Dedifferentiated amniotic fluid mesenchymal stem cell (primary cell): ENCODE results near the gene CSPG4.
"Not testable (repeated sequence)": the region's sequence is repeated elsewhere in the genome, so short reads cannot be mapped to it uniquely, and the experiment has no call there.

Experiments used
- DNase-seq: peaks from one replicate; pipeline ENCODE4 v3.0.0-alpha.2; 2016; ENCODE audit errors: extremely low spot score

Gene CSPG4

GRCh38 chr15:75648156-75649000 is 64.3 kb downstream of the CSPG4 start:
- DNase-seq = no peak

DNA sequence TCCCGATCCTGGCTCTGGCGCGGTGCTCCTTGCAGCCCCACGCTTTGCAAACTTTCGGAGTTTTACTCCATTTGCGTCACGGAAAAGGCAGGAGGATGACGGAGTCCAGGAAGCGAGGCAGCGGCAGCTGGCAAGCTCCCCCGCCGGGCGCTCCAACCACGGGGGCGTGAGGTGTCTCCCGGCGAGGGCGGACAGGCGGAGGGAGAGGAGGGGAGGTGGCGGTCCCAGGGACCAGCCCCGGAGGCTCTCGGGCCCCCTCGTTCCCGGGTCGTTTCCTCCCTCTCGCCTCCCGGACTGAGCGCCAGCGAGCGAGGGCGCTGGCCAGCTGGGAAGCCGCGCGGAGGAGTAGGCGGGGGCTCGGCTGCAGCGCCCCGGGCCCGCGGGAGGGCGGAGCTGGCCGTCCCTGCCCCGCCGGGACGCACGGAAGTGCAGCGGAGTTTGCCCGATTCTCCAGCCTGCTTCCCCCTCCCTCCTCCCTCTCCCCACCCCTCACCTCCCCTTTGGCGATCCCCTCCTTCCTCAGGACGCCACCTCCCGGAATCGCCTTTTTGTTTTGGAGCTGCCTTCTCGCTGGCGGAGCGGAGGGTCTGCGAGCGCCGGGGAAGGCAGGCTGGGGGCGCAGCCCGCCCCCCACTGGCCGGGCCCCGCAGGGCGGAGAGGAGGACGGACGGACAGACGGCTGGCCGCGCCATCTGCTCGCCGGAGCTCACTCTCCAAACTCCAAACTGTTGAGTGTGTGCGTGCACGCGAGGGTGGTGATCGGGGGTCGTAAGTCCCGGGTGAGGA is 65.1 kb downstream of the CSPG4 start, which contains the start of gene SNX33:
Gene SNX33 (plus strand): TSS at position 543 of the 786 bp plus-strand sequence. CDS start 1,191 bp downstream, outside the sequence.
- peak; percentile 69 for DNase-seq

- DNase-seq = no peak
Observed at GRCh38 chr15:75646944-75647364, 65.7 kb downstream of the CSPG4 start.

- DNase-seq = no peak
Observed at GRCh38 chr15:75646112-75646943, 66.3 kb downstream of the CSPG4 start.

DNA sequence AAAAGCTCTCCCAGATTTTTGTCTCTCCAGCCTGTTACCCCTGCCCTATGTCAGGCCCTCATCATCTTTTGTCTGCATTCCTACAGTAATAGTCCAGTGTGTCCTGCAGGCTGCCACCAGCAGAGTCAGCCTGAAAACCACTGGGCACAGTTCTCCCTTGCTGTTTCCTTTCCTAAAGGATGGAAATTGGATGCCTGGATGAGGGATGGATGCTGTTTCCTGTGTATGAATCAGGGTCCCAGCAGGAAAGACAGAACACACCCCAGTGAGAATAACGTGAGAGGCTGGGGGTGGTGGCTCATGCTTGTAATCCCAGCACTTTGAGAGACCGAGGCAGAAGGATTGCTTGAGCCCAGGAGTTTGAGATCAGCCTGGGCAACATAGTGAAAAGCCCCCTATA is 68.3 kb downstream of the CSPG4 start:
- no peak for DNase-seq

GRCh38 chr15:75641603-75642002 is 71.0 kb downstream of the CSPG4 start:
- no peak for DNase-seq

GRCh38 chr15:75641179-75641503 is 71.5 kb downstream of the CSPG4 start:
- no peak for DNase-seq

GRCh38 chr15:75640483-75641178 is 72.0 kb downstream of the CSPG4 start:
- no peak for DNase-seq

DNA sequence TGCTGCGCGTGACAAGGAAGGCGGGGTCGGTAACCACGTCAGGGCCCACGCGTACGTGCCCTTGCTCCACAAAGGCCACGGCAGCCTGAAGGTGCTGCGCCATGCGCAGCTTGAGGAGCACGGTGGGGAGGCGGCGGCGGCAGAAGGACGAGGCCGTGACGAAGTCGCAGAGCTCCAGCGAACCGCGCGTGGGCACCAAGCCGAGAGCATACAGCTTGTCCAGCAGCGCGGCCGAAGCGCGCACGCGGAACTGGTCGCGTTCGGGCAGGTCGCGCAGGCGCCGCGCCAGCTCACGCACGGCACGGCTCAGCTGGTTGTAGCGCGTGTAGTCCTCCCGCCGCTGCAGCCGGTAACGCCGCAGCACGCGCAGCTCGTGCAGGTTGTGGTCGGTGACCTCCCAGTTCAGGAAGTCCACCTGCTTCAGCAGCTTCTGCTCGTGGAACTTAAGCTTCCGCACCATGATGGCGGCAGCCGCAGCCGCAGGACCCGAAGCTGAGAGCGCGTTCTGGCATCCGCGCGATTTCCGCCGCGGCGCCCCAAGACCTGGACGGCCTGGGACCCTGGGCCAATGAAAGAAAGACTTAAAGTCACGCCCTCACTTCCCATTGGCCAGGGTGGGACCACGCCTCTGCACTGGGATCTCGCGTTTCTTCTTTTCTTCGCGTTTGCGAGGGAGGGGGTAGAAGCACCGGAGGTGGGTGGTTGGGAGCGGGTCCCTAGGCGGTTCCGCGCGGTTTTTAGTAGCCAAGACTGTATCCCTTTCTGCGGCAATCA is 72.8 kb downstream of the CSPG4 start, which contains the start of gene IMP3:
Gene IMP3 (minus strand): TSS at position 516 of the 774 bp plus-strand sequence. CDS start 56 bp downstream, at position 460.
- peak; percentile 98 for DNase-seq

GRCh38 chr15:75639191-75639708 is 73.4 kb downstream of the CSPG4 start:
- no peak for DNase-seq

GRCh38 chr15:75637245-75638009 is 75.2 kb downstream of the CSPG4 start:
- DNase-seq = no peak

- no peak for DNase-seq
Observed at GRCh38 chr15:75636026-75636425, 76.6 kb downstream of the CSPG4 start.

DNA sequence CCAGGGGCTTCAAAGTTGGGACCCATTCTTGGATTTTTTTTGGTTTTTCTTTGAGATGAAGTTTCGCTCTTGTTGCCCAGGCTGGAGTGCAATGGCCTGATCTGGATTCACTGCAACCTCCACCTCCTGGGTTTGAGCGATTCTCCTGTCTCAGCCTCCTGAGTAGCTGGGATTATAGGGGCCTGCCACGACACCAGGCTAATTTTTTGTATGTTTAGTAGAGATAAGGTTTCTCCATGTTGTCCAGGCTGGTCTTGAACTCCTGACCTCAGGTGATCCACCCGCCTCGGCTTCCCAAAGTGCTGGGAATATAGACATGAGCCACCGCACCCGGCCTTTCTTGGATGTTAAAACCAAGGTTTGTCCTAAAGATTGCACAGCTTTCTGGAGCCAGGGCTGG is 78.7 kb downstream of the CSPG4 start:
- not testable (repeated sequence) for DNase-seq

DNA sequence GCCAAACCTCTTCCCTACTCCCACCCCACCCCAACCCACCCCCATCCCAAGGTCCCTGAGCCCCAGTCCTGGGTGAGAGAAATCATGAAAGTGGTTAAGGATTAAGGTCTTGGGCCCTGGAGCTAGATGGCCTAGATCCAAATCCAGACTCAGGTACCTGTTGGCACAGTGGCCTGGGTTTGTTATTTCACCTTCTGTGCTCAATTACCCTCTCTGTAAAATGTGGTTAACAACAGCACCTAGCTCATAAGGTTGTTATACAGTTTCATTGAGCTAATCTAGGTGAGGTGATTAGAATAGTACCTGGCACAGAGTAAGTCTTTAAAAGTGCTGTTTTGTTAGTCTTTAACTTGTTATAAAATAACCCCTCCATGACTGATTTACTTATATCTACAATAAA is 80.7 kb downstream of the CSPG4 start:
- DNase-seq = no peak

DNA sequence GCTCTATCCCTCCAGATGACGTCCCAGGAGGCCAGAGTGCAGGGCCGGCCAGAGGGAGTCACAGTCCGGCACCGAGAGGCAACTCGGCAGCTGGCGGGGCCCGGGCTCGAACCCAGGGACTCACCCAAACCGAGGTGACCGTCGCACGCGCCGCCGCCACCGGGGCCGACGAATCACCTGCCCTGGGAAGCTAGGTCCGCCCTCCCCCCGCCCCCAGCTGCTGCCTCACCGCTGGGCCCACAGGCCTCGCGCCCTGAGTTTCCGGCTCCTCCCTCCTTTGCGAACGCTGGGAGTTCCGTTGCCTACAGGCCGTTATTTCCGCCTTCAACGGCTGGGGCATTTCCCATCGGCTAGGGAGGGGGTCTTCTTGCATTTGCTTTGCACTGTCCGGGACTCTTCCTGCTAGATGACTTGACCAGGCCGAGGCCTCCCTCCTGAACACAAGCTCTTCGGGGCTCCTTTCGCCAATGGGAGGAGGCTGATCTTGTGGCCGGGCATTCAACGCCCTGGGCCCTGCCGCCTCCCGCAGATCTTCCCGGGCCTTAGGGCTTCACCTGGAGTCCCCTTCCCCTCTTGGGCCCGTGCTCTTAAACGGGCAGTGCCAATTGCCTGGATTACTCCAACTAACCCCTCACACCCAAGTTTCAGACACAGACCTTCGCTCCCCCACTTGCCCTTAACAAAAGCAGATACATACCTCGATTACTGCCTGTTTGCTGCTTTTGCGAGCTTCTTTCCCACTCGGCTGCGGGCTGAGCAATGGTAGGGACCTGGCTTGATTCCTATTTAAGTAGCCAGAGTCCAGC is 86.9 kb downstream of the CSPG4 start, which contains the start of gene SNUPN:
Gene SNUPN (minus strand): TSS at position 184 of the 806 bp plus-strand sequence. CDS start 4,674 bp downstream, outside the sequence.
- DNase-seq = peak; percentile 79
